GM18870 (cell line): ENCODE results near the gene LBH.
"Not testable (repeated sequence)": the region's sequence is repeated elsewhere in the genome, so short reads cannot be mapped to it uniquely, and the experiment has no call there.

ENCODE experiments used
- ATAC-seq: cut with Tn5 transposase; IDR thresholded peaks from one replicate; pipeline ENCODE4 v1.9.1; 2021; ENCODE audit warnings: moderate library complexity; ENCODE audit not compliant: unreplicated experiment

LBH gene

GRCh38 chr2:30255466-30256408 lies 24.4 kb downstream of the LBH start:
- ATAC-seq, result no peak

DNA sequence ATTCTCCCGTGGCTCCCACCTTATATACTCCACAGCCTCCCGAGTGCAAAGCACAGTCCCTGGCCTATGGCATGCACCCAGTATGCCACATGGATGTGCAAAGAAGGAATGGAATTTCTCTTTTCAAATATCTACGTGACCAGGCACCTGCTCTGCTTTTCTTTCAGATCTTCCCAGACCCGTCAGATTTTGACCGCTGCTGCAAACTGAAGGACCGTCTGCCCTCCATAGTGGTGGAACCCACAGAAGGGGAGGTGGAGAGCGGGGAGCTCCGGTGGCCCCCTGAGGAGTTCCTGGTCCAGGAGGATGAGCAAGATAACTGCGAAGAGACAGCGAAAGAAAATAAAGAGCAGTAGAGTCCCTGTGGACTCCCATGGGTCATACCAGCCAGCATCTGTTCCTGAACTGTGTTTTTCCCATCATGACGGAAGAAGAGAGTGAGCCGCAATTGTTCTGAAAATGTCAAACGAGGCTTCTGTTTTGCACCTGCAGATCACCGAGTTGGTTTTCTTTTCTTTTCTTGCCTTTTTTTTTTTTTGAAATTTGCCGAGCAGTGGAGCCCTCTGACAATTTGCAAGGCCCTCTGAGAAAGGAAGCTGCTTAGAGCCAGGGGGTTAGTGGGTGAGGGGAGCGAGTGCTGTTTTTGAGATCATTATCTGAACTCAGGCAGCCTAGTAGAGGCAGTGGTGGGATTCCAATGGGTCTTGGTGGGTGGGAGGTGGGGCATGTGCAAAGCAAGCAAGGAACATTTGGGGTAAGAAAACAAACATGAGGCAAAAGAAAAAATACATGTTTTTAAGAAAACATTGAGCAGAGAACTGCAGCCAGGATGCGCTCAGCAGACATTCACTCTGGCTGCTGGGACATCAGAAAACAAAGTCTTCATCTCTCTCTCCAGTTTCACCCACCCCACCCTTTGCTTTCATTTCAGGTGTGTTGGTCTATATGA lies 26.2 kb downstream of the LBH start:
- ATAC-seq, result no peak

DNA sequence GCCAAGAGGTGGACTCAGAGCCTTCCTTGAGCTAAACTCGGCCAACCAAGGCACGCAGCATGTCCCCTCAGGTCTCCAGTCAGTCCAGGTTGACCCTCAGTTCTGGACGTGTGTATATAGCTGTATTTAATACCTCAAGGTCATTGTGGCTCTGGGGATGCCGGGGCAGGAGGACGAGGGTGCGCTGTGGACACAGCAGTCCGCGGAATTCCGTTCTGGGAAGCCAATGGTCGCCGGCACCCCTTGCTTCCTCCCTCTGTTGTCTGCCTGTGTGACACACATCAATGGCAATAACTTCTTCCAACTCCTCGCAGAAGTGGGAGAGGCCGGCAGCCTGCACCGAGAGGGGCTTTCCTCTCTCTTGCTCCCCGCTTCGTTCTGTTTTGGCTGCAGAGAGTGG lies 27.7 kb downstream of the LBH start:
- ATAC-seq, result no peak

- ATAC-seq, result no peak
Measured at GRCh38 chr2:30259827-30260679, 28.7 kb downstream of the LBH start.

DNA sequence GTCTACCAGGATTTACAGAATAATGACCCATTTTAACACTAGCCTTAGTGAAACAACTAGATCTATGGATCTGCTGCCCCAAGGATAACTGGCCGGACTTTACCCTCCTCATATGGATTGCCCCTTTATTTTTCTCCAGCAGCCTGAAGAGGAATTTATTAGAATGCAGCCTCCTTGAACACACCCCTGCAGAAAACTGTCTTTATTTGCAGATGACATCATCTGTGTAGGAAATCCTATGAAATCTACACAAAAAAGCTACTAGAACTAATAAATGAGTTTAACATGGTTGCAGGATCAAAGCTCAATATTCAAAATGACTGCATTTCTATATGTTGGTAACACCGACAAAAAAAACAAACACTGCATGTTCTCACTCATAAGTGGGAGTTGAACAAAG lies 29.6 kb downstream of the LBH start:
- ATAC-seq, result no peak

DNA sequence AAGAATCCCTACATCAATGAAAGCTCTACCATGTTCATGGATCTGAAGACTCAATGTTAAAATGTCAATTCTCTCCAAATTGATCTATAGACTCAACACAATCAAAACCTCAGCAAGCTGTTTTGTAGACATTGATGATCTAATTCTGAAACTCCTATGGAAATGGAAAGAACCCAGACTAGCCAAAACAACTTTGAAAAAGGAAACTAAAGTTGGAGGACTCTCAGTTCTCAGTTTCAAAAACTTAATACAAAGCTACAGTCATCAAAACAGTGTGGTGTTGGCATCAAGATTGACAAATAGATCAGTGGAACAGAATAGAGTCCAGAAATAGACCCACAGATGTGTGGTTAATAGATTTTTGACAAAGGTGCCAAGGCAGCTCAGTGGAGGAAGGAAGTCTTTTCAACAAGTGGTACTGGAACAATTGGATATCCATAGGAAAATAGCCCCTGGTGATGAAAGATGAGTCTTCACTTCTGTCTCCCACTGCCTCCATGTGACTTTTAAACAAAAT lies 30.4 kb downstream of the LBH start:
- ATAC-seq, result no peak

- ATAC-seq, result no peak
Measured at GRCh38 chr2:30262716-30263309, 31.5 kb downstream of the LBH start.

- ATAC-seq, result no peak
Measured at GRCh38 chr2:30264274-30264673, 32.9 kb downstream of the LBH start.

DNA sequence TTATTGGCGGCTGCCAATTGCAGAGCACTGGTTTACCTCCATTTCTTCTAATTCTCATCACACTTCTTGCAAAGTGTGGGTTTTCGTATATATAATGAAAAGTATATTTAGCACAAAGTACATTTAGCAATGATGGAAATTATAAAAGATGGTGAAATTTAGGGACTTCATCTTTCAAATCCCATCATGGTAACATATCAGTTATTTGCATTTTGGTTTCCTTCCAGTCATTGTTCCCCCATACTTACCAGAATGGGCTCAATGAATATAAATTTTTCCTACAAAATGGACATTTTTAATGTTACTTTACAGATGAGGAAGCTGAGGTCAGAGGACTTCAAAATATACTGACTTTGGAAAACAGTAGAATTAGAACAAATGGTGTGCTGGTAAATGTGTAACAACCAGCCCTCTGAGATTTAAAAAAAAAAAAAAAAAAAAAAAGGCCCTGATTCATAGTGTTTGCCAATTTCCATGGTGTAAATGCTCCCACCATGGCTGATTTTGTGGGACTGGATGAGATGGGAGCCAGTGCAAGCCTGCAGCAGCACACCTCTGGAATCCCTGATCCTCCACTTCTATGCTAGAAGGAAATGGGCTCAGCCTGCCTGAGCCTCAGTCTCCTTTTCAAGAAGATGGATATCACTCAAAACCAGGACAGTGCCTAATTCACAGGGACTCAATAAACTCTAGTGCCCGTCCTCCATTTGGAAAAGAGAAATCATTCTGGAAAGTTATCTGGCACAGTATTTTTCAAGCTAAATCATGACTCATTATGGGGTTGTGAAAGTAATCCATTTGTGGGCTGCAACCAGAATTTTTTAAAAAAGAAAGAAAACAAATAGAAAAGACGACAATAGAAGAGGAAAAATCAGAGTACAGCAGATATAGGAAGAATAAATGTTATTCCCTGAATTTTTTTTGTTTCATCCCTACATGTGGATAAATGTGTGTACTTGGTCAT lies 34.0 kb downstream of the LBH start:
- no peak for ATAC-seq

DNA sequence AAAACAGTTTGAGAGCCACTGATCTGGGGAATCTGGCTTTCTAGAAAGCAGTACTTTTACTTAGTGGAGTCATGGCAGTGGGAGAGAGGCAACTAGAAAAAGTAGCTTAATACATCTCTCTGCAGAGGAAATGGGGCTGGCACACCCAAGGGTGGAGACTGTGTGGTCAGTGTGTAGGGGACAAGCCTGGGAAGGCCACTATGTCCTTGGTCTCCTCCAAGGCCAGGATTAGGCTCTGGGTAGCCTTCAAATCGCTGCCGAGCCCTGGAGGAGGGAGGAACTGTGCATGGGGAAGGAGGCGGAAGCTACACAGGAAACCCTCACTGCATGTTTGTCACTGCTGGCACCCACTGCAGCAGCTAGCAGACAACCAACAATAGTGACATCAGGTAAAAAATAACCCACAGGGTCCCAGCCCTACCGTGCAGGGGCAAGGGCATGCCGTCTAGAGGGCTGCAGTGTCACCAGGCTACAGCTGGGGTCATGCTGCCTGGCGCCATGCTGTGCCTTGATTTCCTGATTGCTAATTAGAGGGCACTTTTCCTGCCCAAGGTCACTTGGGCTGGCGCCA lies 34.8 kb downstream of the LBH start:
- ATAC-seq, result no peak

DNA sequence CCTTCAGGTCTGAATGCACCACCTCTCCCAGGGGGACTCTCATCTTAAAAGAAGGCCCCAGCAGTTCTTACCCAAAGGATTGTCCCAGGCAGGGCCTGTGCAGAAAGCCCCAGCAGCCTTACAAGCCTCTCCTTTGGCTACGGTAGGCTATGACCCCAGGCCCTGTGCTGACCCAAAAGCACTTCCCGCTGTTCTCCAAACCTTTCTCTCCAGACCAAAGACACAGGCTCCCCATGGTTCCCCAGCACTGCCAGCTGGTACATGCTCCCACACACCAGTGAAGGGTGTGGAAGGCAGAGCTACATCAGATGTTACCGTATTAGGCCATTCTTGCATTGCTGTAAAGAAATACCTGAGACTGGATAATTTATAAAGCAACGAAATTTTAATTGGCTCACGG lies 35.4 kb downstream of the LBH start:
- ATAC-seq, result no peak

DNA sequence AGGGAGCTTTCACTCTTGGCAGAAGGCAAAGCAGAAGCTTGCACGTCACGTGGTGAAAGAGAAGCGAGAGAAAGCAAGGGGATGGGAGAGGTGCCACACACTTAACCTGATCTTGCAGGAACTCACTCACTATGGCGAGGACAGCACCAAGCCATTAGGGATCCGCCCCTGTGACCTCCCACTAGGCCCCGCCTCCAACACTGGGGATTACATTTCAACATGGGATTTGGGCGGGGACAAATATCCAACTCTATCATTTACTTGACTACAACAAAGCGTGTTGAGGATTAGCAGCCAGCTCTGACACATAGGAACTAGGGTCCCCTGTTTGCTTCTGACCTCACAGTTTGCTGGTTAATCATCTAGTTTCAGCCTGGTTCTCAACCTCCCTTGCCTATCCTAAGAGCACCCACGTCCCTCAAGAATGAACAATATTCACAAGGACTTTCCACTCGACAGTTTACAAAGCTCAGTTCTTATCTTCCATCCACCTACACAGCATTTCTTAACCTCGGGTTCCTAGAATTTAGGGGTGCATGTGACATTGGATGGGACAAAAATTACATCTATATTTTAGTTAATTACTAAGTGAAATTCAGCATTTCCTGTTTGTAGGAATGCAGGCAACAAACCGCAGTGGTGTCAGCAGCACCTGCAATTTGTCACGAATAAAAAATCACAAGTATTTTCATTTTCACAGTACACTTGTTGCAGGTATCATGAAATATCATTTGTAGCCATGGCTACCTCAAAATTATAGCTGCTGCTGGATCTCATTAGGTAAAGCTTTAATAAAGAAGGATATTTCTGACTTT lies 36.0 kb downstream of the LBH start:
- ATAC-seq, result no peak

GRCh38 chr2:30268296-30268871 lies 37.0 kb downstream of the LBH start:
- ATAC-seq, result no peak

DNA sequence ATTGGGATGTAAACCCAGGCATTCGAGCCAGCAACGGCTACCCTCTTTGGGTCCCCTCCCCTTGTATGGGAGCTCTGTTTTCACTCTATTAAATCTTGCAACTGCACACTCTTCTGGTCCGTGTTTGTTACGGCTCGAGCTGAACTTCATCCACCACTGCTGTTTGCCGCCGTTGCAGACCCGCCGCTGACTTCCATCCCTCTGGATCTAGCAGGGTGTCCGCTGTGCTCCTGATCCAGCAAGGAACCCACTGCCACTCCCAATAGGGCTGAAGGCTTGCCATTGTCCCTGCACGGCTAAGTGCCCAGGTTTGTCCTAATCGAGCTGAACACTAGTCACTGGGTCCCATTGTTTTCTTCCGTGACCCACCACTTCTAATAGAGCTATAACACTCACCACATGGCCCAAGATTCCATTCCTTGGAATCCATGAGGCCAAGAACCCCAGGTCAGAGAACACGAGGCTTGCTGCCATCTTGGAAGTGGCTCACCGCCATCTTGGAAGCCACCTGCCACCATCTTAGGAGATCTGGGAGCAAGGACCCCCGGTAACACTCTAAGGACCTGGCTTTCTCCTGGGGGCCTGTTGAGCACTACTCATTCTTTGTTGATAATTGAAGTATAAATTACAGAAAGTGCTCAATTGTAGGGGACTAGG lies 37.9 kb downstream of the LBH start:
- not testable (repeated sequence) for ATAC-seq

- ATAC-seq, result no peak
Measured at GRCh38 chr2:30269771-30270145, 38.4 kb downstream of the LBH start.

DNA sequence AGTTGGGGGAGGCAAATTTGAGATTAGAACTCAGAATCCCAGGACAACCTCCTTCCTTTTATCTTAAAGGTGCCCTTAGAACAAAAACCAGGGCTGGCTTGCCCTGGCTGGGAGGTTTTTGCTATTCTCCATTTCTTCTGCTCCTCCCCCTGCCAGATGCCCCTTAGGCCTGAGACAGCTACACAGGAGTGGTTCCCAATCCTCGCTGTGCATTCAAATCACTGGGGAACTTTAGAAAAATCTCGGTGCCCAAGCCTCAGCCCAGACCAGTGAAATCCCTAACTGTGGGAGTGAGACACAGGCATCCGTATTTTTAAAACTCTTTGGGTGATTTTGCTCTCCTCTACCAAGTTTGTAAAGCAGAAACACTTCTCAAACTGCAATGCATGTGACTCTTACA lies 38.8 kb downstream of the LBH start:
- ATAC-seq, result no peak

GRCh38 chr2:30271301-30271700 lies 40.0 kb downstream of the LBH start:
- no peak for ATAC-seq
